A549 (cell line): ENCODE measurements around the gene TNFSF13B. TPM values are rescaled to one million over a fixed set of nuclear protein-coding genes. Genes with fewer than 3 reads are reported as not detected.

ENCODE experiments used
- ATAC-seq, 2 experiments: fragments of 200-7000 bp in 1 of 2; fragments of >200 bp in 1 of 2; cut with Nextera tagmentation in 1 of 2; cut with Tn5 transposase in 1 of 2; 3 replicates each; pipeline versions ENCODE4 v1.8.0 to v1.9.1; 2018 to 2020; ENCODE audit warnings: mild to moderate bottlenecking in 1 of 2, moderate library complexity in 1 of 2
- CTCF ChIA-PET: fragments of 300-600 bp; sonication (Branson Sonifier 250); formaldehyde crosslinking; extraction: SDS; loops from one replicate; lab custom pipeline; 2021; ENCODE audit warnings: antibody characterized with exemption, inconsistent platforms; lab: Yijun Ruan, JAX
- POLR2A ChIA-PET: fragments of 350-600 bp; formaldehyde crosslinking; extraction: SDS; loops from one replicate; lab custom pipeline; 2021; ENCODE audit warnings: antibody characterized with exemption, inconsistent platforms; lab: Yijun Ruan, JAX
- DNase-seq, 2 experiments: peaks; one replicate each; pipeline versions ENCODE4 v3.0.0 to v3.0.0-alpha.2; 2011 to 2016; ENCODE audit warnings: low read depth in 1 of 2, low spot score in 1 of 2
- FAIRE-seq: peaks from 2 replicates; lab custom pipeline; 2011; peaks lifted over from hg19 to GRCh38; lab: Jason Lieb, UNC
- H3K27ac ChIP-seq, 2 experiments: fragments of >200 bp; sonication (Bioruptor Twin); formaldehyde crosslinking; 3 replicates each; pipeline ENCODE4 v1.5.1; 2016 to 2017
- H3K4me1 ChIP-seq: fragments of >200 bp; sonication (Bioruptor Twin); formaldehyde crosslinking; 3 replicates; pipeline ENCODE4 v1.6.1; 2016
- H3K4me2 ChIP-seq: fragments of >200 bp; sonication (Bioruptor Twin); formaldehyde crosslinking; 3 replicates; pipeline ENCODE4 v1.6.1; 2016
- H3K4me3 ChIP-seq: fragments of >200 bp; sonication (Bioruptor Twin); formaldehyde crosslinking; 3 replicates; pipeline ENCODE4 v1.5.1; 2016
- H3K9me3 ChIP-seq: fragments of >200 bp; sonication (Bioruptor Twin); formaldehyde crosslinking; 3 replicates; pipeline ENCODE4 v1.6.1; 2016
- CHD4 ChIP-seq: fragments of 200-600 bp; sonication (generic); IDR thresholded peaks from 2 replicates; pipeline ENCODE4 v1.6.1; 2016; ENCODE audit warnings: antibody characterized with exemption, mild to moderate bottlenecking, borderline replicate concordance
- E2F6 ChIP-seq: IDR thresholded peaks from 2 replicates; pipeline ENCODE4 v1.6.1; 2012; ENCODE audit warnings: low read depth, borderline replicate concordance
- FOSL2 ChIP-seq, 2 experiments: fragments of 450-650 bp in 1 of 2; fragments of >200 bp in 1 of 2; sonication (Bioruptor Twin) in 1 of 2; formaldehyde crosslinking; IDR thresholded peaks; 2 replicates each; pipeline versions ENCODE4 v1.5.0 to v1.6.1; 2016 to 2020; ENCODE audit warnings: mild to moderate bottlenecking in 1 of 2, moderate library complexity in 1 of 2
- GATA3 ChIP-seq: IDR thresholded peaks from 2 replicates; pipeline ENCODE4 v1.6.1; 2012; ENCODE audit warnings: borderline replicate concordance
- HOXA7 ChIP-seq: fragments of 250-450 bp; sonication (Bioruptor Pico); IDR thresholded peaks from 2 replicates; pipeline ENCODE4 v1.5.0; 2020; ENCODE audit warnings: mild to moderate bottlenecking, moderate library complexity
- HOXB5 ChIP-seq: fragments of 250-450 bp; sonication (Bioruptor Pico); IDR thresholded peaks from 2 replicates; pipeline ENCODE4 v1.5.0; 2020; ENCODE audit warnings: mild to moderate bottlenecking, moderate library complexity
- MYC ChIP-seq: IDR thresholded peaks from 2 replicates; pipeline ENCODE4 v1.6.1; 2012; ENCODE audit warnings: mild to moderate bottlenecking, inconsistent platforms, low read length, improper control_type of control experiment, borderline replicate concordance
- RAD21 ChIP-seq, 2 experiments: fragments of >200 bp in 1 of 2; sonication (Bioruptor Twin) in 1 of 2; formaldehyde crosslinking in 1 of 2; IDR thresholded peaks in 1 of 2; conservative IDR thresholded peaks in 1 of 2; 2 replicates in 1 of 2; 3 replicates in 1 of 2; pipeline ENCODE4 v1.6.1; 2012 to 2018; ENCODE audit warnings: inconsistent platforms in 1 of 2
- RCOR1 ChIP-seq: fragments of 150-350 bp; IDR thresholded peaks from 2 replicates; pipeline ENCODE4 v1.6.1; 2014; ENCODE audit warnings: antibody characterized with exemption, low read length, low read depth
- REST ChIP-seq: fragments of 200-600 bp; sonication (generic); IDR thresholded peaks from 2 replicates; pipeline ENCODE4 v1.6.1; 2016; ENCODE audit warnings: antibody characterized with exemption, mild to moderate bottlenecking, moderate library complexity
- RNF2 ChIP-seq: fragments of 200-600 bp; sonication (generic); IDR thresholded peaks from 2 replicates; pipeline ENCODE4 v1.6.1; 2016; ENCODE audit warnings: low read depth, mild to moderate bottlenecking, antibody characterized with exemption, moderate library complexity, borderline replicate concordance
- ZC3H11A ChIP-seq: fragments of 450-650 bp; IDR thresholded peaks from 2 replicates; pipeline ENCODE4 v1.6.1; 2014; ENCODE audit warnings: antibody characterized with exemption, mild to moderate bottlenecking
- WGBS: methylation state at CpG from one replicate; pipeline ENCODE4 v1.1.6; 2017; ENCODE audit errors: missing lambda C conversion rate; 5-methylcytosine and 5-hydroxymethylcytosine counted together
- polyA minus RNA-seq: library from RNA; depleted of rRNA, polyadenylated mRNA; stranded (reverse); fragments of >200 nt; gene quantifications from 2 replicates; pipeline ENCODE4 v1.2.3, GENCODE V29; 2011; rRNA and poly(A)+ RNA removed
- polyA plus RNA-seq, 4 experiments: library from polyadenylated mRNA; depleted of rRNA in 3 of 4; stranded (reverse); fragments of >200 nt; fragmentation: RNase III in 1 of 4; extraction: RNeasy Plus Mini Kit Qiagen cat#74134 plus additional on column Dnase treatment in 1 of 4; gene quantifications; 2 replicates in 3 of 4; 3 replicates in 1 of 4; pipeline ENCODE4 v1.2.3, GENCODE V29; 2011 to 2017
- TF ChIP-seq, protein P1 (sequence below): fragments of >200 bp; sonication (Bioruptor Twin); formaldehyde crosslinking; IDR thresholded peaks from 2 replicates; pipeline ENCODE4 v1.6.1; 2016
- TF ChIP-seq, protein P2 (sequence below): fragments of 150-350 bp; IDR thresholded peaks from 2 replicates; pipeline ENCODE4 v1.6.1; 2014; ENCODE audit warnings: low read depth, mild to moderate bottlenecking, low read length
- TF ChIP-seq, protein P3 (sequence below): fragments of 250-450 bp; sonication (Bioruptor Pico); IDR thresholded peaks from 2 replicates; pipeline ENCODE4 v1.5.0; 2021; ENCODE audit warnings: mild to moderate bottlenecking, moderate library complexity, borderline replicate concordance

TNFSF13B gene, protein sequence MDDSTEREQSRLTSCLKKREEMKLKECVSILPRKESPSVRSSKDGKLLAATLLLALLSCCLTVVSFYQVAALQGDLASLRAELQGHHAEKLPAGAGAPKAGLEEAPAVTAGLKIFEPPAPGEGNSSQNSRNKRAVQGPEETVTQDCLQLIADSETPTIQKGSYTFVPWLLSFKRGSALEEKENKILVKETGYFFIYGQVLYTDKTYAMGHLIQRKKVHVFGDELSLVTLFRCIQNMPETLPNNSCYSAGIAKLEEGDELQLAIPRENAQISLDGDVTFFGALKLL
- polyA plus RNA-seq (2011; rRNA removed): 0.22 and 0.32 TPM in 2 replicates
- not detected in 2 replicates for polyA plus RNA-seq (2012; cell fraction: cytosol; rRNA removed)
- 0.05 TPM in 1 of 2 replicates, not detected in the other for polyA plus RNA-seq (2012; cell fraction: nucleus; rRNA removed)
- 0.05 to 0.13 TPM in 2 of 3 replicates, not detected in the other for polyA plus RNA-seq (2017; fragmentation: RNase III; extraction: RNeasy Plus Mini Kit Qiagen cat#74134 plus additional on column Dnase treatment)
- 0.45 TPM in 1 of 2 replicates, not detected in the other for polyA minus RNA-seq

- H3K27ac ChIP-seq: peak within 1 kb of the TSS in 1 of 2 experiments; percentile 43; a peak in 1 of 6 replicates
- ChIA-PET CTCF (no interaction called here), POLR2A (no interaction called here)
- FAIRE-seq: no peak
- H3K4me3 ChIP-seq: no peak within 1 kb of the TSS
- no peaks in the 10 kb centered on the region for H3K9me3 ChIP-seq
- TF ChIP-seq GATA3 (no peak), HOXB5 (no peak), FOSL2 (IDR thresholded peaks at IDR 0.05) (no peak), FOSL2 (CRISPR knock-in tag; IDR thresholded peaks at IDR 0.05) (no peak), MYC (no peak), RAD21 (conservative IDR thresholded peaks at IDR 0.05 in 1 of 2, IDR thresholded peaks at IDR 0.05 in 1 of 2) (no peak)
- TF ChIP-seq, protein P1, sequence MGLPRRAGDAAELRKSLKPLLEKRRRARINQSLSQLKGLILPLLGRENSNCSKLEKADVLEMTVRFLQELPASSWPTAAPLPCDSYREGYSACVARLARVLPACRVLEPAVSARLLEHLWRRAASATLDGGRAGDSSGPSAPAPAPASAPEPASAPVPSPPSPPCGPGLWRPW: no peak
- H3K4me2 ChIP-seq: peak within 1 kb of the TSS; percentile 56
- peak; percentile 79 to 80 for ATAC-seq
- DNase-seq: peak in 1 of 2 experiments; percentile 4
- WGBS: 25% methylated on average over 11 of the region's 16 CpGs
- peaks cover 4% of the 10 kb centered on the region; the same call in 1 of the 3 replicates for H3K4me1 ChIP-seq
These were observed at the start of gene TNFSF13B for GRCh38 chr13:108269601-108270328. Gene TNFSF13B, plus strand, starts transcription at chr13:108269718. Its CDS starts 178 bp downstream, at chr13:108269896.

- FAIRE-seq: no peak
- CTCF ChIA-PET: no interaction called here
- WGBS: 59% methylated on average over 1 of the region's 1 CpG
- TF ChIP-seq E2F6: no peak
- TF ChIP-seq MYC: no peak
- TF ChIP-seq RAD21 (conservative IDR thresholded peaks at IDR 0.05 in 1 of 2, IDR thresholded peaks at IDR 0.05 in 1 of 2): no peak
- TF ChIP-seq RCOR1: no peak
- no peak for TF ChIP-seq REST
- no peak for TF ChIP-seq RNF2
- TF ChIP-seq, protein P2, sequence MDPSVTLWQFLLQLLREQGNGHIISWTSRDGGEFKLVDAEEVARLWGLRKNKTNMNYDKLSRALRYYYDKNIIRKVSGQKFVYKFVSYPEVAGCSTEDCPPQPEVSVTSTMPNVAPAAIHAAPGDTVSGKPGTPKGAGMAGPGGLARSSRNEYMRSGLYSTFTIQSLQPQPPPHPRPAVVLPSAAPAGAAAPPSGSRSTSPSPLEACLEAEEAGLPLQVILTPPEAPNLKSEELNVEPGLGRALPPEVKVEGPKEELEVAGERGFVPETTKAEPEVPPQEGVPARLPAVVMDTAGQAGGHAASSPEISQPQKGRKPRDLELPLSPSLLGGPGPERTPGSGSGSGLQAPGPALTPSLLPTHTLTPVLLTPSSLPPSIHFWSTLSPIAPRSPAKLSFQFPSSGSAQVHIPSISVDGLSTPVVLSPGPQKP: no peak
- no peak for TF ChIP-seq HOXA7 (CRISPR knock-in tag)
- no peak for TF ChIP-seq ZC3H11A
- no peak for TF ChIP-seq FOSL2 (IDR thresholded peaks at IDR 0.05)
- no peak for TF ChIP-seq FOSL2 (CRISPR knock-in tag; IDR thresholded peaks at IDR 0.05)
- TF ChIP-seq CHD4: no peak
- TF ChIP-seq, protein P3, sequence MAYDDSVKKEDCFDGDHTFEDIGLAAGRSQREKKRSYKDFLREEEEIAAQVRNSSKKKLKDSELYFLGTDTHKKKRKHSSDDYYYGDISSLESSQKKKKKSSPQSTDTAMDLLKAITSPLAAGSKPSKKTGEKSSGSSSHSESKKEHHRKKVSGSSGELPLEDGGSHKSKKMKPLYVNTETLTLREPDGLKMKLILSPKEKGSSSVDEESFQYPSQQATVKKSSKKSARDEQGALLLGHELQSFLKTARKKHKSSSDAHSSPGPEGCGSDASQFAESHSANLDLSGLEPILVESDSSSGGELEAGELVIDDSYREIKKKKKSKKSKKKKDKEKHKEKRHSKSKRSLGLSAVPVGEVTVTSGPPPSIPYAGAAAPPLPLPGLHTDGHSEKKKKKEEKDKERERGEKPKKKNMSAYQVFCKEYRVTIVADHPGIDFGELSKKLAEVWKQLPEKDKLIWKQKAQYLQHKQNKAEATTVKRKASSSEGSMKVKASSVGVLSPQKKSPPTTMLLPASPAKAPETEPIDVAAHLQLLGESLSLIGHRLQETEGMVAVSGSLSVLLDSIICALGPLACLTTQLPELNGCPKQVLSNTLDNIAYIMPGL: no peak
- Histone ChIP-seq H3K9me3 (no peaks in the 10 kb centered on the region), H3K4me3 (no peak overlapping the region), H3K27ac (no peak overlapping the region), H3K4me1 (peaks cover 27% of the 10 kb centered on the region; the same call in 2 of the 3 replicates), H3K4me2 (peak overlapping the region; percentile 76)
- POLR2A ChIA-PET: no interaction called here
- ATAC-seq: no peak
- no peak for DNase-seq
These were observed 49.5 kb upstream of the TNFSF13B start for GRCh38 chr13:108220041-108220440.
